Right lobe of liver (tissue), 4 donors: ENCODE data around the gene SPP1.

Source experiments
- POLR2A ChIP-seq: fragments of 450-650 bp; IDR thresholded peaks from one replicate; pipeline ENCODE4 v1.6.1; 2017; ENCODE audit warnings: antibody characterized with exemption, mild to moderate bottlenecking
- TF ChIP-seq, protein P1 (sequence below), 4 donors: fragments of 200-600 bp in 3 of 4; fragments of 450-650 bp in 1 of 4; IDR thresholded peaks; one replicate each; pipeline versions ENCODE4 v1.5.1 to v1.8.0; 2016 to 2022; ENCODE audit warnings: antibody characterized with exemption in 4 of 4, mild to moderate bottlenecking in 2 of 4
- donor health status: DM: no; HTN: no; CAD: no.
- donor health status: DM: no; HTN: no; CAD: no.
- donor health status: DM: no; HTN: yes; CAD: no.

GRCh38 chr4:87961993-87962392, 13.5 kb upstream of the SPP1 start:
- TF ChIP-seq, protein P1, sequence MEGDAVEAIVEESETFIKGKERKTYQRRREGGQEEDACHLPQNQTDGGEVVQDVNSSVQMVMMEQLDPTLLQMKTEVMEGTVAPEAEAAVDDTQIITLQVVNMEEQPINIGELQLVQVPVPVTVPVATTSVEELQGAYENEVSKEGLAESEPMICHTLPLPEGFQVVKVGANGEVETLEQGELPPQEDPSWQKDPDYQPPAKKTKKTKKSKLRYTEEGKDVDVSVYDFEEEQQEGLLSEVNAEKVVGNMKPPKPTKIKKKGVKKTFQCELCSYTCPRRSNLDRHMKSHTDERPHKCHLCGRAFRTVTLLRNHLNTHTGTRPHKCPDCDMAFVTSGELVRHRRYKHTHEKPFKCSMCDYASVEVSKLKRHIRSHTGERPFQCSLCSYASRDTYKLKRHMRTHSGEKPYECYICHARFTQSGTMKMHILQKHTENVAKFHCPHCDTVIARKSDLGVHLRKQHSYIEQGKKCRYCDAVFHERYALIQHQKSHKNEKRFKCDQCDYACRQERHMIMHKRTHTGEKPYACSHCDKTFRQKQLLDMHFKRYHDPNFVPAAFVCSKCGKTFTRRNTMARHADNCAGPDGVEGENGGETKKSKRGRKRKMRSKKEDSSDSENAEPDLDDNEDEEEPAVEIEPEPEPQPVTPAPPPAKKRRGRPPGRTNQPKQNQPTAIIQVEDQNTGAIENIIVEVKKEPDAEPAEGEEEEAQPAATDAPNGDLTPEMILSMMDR (IDR thresholded peaks at IDR 0.05) = no peak
- no peak for TF ChIP-seq POLR2A
